Uterus (tissue), 4 donors: Measurements from ENCODE around the gene CYP26C1. TPM values are rescaled to one million over a fixed set of nuclear protein-coding genes. Genes with fewer than 3 reads are reported as not detected.

Experiments used
- DNase-seq, 2 donors: peaks; one replicate each; pipeline ENCODE4 v3.0.0-alpha.2; 2019 to 2020
- H3K27ac ChIP-seq, 2 donors: fragments of 200-600 bp; sonication (generic); 1 replicate in 1 of 2; 2 replicates in 1 of 2; pipeline ENCODE4 v1.5.1; 2016 to 2018
- H3K27me3 ChIP-seq, 2 donors: fragments of 200-600 bp; sonication (generic); one replicate each; pipeline ENCODE4 v1.5.1; 2018 to 2019; ENCODE audit warnings: control low read depth in 1 of 2
- H3K36me3 ChIP-seq, 2 donors: fragments of 200-600 bp; sonication (generic); one replicate each; pipeline ENCODE4 v1.5.1; 2019; ENCODE audit warnings: control low read depth in 1 of 2
- H3K4me1 ChIP-seq, 2 donors: fragments of 200-600 bp; sonication (generic); one replicate each; pipeline ENCODE4 v1.5.1; 2018 to 2019; ENCODE audit warnings: control low read depth in 1 of 2
- H3K4me3 ChIP-seq, 2 donors: fragments of 200-600 bp; sonication (generic); 1 replicate in 1 of 2; 2 replicates in 1 of 2; pipeline ENCODE4 v1.5.1; 2018 to 2019; ENCODE audit warnings: mild to moderate bottlenecking in 1 of 2
- H3K9me3 ChIP-seq, 2 donors: fragments of 200-600 bp; sonication (generic); one replicate each; pipeline ENCODE4 v1.5.1; 2019; ENCODE audit warnings: control low read depth in 1 of 2
- POLR2A ChIP-seq, 2 donors: fragments of 450-650 bp; IDR thresholded peaks; one replicate each; pipeline ENCODE4 v1.6.1; 2016; ENCODE audit warnings: antibody characterized with exemption in 2 of 2, mild to moderate bottlenecking in 1 of 2, moderate library complexity in 1 of 2
- intact Hi-C: fragments of 100-400 bp; cut with DNase I; formaldehyde crosslinking; loops from one replicate; pipeline ENCODE4 v1.15.1; 2023; ENCODE audit warnings: low total_unique reads
- total RNA-seq, 4 donors: library from RNA; depleted of rRNA in 3 of 4; stranded (reverse); fragments of >200 nt in 3 of 4; gene quantifications; one replicate each; pipeline versions ENCODE4 v1.1.0 to v1.2.4, GENCODE V29; 2014 to 2023
- TF ChIP-seq, protein P1 (sequence below), 4 experiments: fragments of 200-600 bp in 2 of 4; fragments of 450-650 bp in 2 of 4; sonication (generic) in 2 of 4; IDR thresholded peaks; one replicate each; pipeline ENCODE4 v1.5.1; 2016 to 2019; ENCODE audit warnings: antibody characterized with exemption in 4 of 4, mild to moderate bottlenecking in 2 of 4, moderate library complexity in 1 of 4
- donor health status: DM: yes; HTN: yes; CAD: no.

The CYP26C1 gene
- total RNA-seq, 4 donors from 2014 or later, result 0.15 to 0.41 TPM; not detected in 2

DNA sequence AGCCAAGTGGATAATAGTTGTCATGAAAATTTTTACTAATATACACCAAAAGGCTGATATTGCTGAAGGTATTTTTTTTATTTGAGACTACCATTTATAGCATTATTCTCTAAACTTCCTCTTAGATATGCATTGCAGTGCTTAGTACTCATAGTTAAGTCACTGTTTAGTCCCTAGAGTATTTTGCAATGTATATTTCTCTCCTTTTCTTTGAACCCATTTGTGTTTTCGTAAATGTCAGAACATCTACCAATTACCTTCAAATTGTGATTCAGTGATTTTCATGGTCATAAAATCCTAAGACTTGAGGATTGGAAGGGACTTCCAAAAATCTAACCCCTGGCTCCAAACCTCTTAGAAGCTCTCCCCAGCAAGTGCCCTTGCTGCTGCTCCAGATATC, 21.5 kb upstream of the CYP26C1 start:
- DNase-seq, result no peak
- Histone ChIP-seq H3K9me3 (no peaks in the 10 kb centered on the region), H3K36me3 (no peaks in the 10 kb centered on the region), H3K27ac (no peak overlapping the region), H3K4me3 (no peak overlapping the region), H3K27me3 (no peaks in the 10 kb centered on the region), H3K4me1 (peaks cover 0 to 2% of the 10 kb centered on the region in 2 donors)
- intact Hi-C loops, result no loop called here
- no peak for TF ChIP-seq POLR2A (IDR thresholded peaks at IDR 0.05)
- TF ChIP-seq, protein P1, sequence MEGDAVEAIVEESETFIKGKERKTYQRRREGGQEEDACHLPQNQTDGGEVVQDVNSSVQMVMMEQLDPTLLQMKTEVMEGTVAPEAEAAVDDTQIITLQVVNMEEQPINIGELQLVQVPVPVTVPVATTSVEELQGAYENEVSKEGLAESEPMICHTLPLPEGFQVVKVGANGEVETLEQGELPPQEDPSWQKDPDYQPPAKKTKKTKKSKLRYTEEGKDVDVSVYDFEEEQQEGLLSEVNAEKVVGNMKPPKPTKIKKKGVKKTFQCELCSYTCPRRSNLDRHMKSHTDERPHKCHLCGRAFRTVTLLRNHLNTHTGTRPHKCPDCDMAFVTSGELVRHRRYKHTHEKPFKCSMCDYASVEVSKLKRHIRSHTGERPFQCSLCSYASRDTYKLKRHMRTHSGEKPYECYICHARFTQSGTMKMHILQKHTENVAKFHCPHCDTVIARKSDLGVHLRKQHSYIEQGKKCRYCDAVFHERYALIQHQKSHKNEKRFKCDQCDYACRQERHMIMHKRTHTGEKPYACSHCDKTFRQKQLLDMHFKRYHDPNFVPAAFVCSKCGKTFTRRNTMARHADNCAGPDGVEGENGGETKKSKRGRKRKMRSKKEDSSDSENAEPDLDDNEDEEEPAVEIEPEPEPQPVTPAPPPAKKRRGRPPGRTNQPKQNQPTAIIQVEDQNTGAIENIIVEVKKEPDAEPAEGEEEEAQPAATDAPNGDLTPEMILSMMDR (IDR thresholded peaks at IDR 0.05), result no peak

DNA sequence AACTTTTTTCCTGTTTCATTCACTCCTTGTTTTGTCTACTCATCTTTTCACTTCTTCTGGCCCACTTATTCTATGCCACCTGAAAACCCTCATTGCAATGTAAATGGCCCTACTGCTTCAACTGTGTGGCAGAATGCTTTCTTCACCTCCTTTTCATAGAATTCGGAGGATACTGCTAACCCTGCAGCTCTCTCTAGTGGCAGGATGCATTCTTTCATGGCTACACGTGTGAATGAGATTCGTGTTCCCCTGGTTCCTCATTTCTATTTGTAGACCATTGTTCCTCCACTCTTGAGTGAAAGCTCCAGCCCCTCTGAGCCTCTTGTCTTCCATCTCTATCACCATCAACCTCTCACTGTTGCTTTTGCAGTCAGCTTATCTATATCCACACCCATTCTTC, 20.9 kb upstream of the CYP26C1 start:
- no peaks in the 10 kb centered on the region for H3K4me1 ChIP-seq
- H3K4me3 ChIP-seq, result no peak overlapping the region
- H3K36me3 ChIP-seq, result no peaks in the 10 kb centered on the region
- no peaks in the 10 kb centered on the region for H3K9me3 ChIP-seq
- TF ChIP-seq, protein P1 (IDR thresholded peaks at IDR 0.05), result peak in 1 of 4 experiments; percentile 25
- TF ChIP-seq POLR2A (IDR thresholded peaks at IDR 0.05), result no peak
- no peak overlapping the region for H3K27ac ChIP-seq
- intact Hi-C loops, result no loop called here
- no peak for DNase-seq
- no peaks in the 10 kb centered on the region for H3K27me3 ChIP-seq

DNA sequence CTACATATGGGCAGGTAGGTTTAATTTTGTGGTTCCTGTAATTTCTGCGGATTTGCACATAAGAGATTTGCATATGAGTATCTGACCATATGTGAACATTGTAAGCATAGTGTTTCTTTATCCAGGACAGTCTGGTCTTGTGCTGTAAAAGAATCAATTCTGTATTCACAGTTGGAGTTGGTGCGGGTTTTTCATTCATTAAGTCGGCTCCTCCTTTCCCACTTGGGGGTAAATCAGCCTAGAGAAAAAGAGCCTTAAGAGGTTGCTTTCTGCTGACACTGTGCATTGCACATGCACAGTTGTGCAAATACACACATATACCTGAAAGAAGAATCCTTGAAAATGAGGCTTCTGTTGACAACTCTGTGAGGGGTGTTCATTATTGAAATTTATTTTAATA, 6.1 kb upstream of the CYP26C1 start:
- peaks cover 0 to 10% of the 10 kb centered on the region in 2 donors for H3K27me3 ChIP-seq
- H3K27ac ChIP-seq, result no peak overlapping the region
- DNase-seq, result no peak
- TF ChIP-seq, protein P1 (IDR thresholded peaks at IDR 0.05), result no peak
- no peak for TF ChIP-seq POLR2A (IDR thresholded peaks at IDR 0.05)
- H3K9me3 ChIP-seq, result no peaks in the 10 kb centered on the region
- no peaks in the 10 kb centered on the region for H3K4me1 ChIP-seq
- intact Hi-C loops, result no loop called here
- H3K36me3 ChIP-seq, result no peaks in the 10 kb centered on the region
- no peak overlapping the region for H3K4me3 ChIP-seq

DNA sequence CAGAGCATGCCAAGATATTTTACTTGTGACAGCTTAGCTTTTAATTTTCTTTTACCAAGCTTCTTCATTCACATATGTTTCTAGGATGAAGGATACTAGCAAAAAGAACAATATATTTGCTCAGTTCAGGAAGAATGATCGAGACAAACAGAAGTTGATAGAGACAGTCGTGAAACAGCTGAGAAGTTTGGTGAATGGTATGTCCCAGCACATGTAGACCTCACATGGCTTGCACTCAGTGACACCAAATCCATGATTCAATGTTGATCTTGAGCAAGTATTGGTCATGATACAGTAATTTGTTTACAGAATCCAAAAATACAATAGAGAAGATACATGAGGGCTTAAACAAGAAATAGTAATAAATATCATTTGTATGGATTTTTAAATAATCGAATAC, 2.5 kb upstream of the CYP26C1 start:
- intact Hi-C loops, result no loop called here
- DNase-seq, result no peak
- Histone ChIP-seq H3K36me3 (no peaks in the 10 kb centered on the region), H3K9me3 (no peaks in the 10 kb centered on the region), H3K27me3 (peaks cover 0 to 10% of the 10 kb centered on the region in 2 donors), H3K4me1 (peaks cover 0 to 5% of the 10 kb centered on the region in 2 donors), H3K27ac (no peak overlapping the region), H3K4me3 (no peak overlapping the region)
- TF ChIP-seq, protein P1 (IDR thresholded peaks at IDR 0.05), result no peak
- TF ChIP-seq POLR2A (IDR thresholded peaks at IDR 0.05), result no peak

DNA sequence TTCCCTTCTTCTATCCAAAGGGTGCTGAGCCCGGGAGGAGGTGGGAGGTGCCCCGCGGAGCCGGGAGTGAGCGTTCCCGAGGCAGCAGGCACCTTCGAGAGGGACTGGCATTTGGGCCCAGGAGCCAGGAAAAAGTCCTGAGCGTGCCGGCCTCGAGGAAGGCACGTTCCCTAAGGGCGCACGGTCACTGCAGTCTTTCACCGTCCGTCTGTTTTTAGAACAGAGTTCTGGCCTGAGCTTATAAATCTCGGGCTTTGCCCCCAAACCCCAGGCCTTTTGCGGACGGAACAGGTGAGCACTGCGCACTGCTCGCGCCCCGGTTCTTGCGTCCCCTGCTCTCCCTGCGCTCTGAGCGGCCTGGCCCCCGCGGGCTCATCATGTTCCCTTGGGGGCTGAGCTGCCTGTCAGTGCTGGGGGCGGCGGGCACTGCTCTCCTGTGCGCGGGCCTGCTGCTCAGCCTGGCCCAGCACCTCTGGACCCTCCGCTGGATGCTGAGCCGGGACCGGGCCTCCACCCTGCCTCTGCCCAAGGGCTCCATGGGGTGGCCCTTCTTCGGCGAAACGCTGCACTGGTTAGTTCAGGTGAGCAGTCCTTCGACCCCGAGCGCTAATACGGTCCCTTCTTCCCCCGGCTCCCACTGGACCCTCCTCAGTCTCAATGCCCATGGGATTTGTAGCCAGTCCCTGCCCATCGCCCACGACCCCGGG, 442 bp downstream of the CYP26C1 start:
- Histone ChIP-seq H3K4me1 (peaks cover 0 to 11% of the 10 kb centered on the region in 2 donors), H3K36me3 (no peaks in the 10 kb centered on the region), H3K27ac (no peak overlapping the region), H3K9me3 (no peaks in the 10 kb centered on the region), H3K4me3 (no peak overlapping the region), H3K27me3 (peaks cover 0 to 13% of the 10 kb centered on the region in 2 donors)
- intact Hi-C loops, result no loop called here
- no peak for TF ChIP-seq POLR2A (IDR thresholded peaks at IDR 0.05)
- TF ChIP-seq, protein P1 (IDR thresholded peaks at IDR 0.05), result no peak
- no peak for DNase-seq
